Measurements from ENCODE around the gene TRUB2. TPM values are rescaled to one million over a fixed set of nuclear protein-coding genes. Genes with fewer than 3 reads are reported as not detected.

TRUB2 gene
- total RNA-seq, 2 experiments from 2014 or later, result 29.7 to 30.3 TPM

DNA sequence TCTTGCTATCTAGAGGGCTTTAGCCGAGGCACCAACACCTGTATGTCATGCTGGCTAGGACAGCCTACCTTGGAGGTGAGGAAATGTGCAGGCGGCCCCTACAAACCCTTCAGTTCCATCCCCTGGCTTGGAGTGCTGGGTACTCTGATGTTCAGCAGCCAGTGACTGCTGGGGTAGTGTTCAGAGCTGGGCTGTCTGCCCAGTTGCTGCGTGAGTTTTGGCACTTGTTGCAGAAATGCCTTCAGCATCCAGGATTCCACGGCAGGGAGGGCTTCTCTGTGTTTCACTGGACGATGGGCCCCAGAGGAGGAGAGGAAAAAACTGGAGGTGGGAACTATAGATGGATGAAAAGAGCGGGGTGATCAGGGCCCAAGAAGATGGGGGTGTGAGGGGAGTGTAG is 35.8 kb downstream of the TRUB2 start:
- Histone ChIP-seq H3K79me2 (ENCODE audit: insufficient read depth, low read depth, low read length) (no peaks in the 10 kb centered on the region), H3K4me3 (ENCODE audit: low read depth, low read length, poor library complexity, severe bottlenecking) (no peak overlapping the region), H4K20me1 (ENCODE audit: insufficient read depth, low read length) (no peaks in the 10 kb centered on the region), H3K4me2 (ENCODE audit: low read length) (no peak overlapping the region), H3K9me2 (ENCODE audit: insufficient read depth, low read length) (no peaks in the 10 kb centered on the region), H2AFZ (ENCODE audit: low read length) (no peak overlapping the region), H3K27ac (ENCODE audit: low read depth, low read length, poor library complexity, severe bottlenecking) (no peak overlapping the region), H3K4me1 (ENCODE audit: insufficient read depth, low read length, poor library complexity, severe bottlenecking) (peaks cover 14% of the 10 kb centered on the region), H3K36me3 (ENCODE audit: insufficient read depth, low read length) (no peaks in the 10 kb centered on the region), H3K9me3 (ENCODE audit: low read length) (no peaks in the 10 kb centered on the region)
- CTCF ChIA-PET (ENCODE audit: unreplicated experiment), result interaction anchor here (1.2 kb wide), 1 partner anchor 134 kb away, joined by 9 read pairs; the partner anchor contains the start of gene CERCAM
- TF ChIP-seq, protein P1, sequence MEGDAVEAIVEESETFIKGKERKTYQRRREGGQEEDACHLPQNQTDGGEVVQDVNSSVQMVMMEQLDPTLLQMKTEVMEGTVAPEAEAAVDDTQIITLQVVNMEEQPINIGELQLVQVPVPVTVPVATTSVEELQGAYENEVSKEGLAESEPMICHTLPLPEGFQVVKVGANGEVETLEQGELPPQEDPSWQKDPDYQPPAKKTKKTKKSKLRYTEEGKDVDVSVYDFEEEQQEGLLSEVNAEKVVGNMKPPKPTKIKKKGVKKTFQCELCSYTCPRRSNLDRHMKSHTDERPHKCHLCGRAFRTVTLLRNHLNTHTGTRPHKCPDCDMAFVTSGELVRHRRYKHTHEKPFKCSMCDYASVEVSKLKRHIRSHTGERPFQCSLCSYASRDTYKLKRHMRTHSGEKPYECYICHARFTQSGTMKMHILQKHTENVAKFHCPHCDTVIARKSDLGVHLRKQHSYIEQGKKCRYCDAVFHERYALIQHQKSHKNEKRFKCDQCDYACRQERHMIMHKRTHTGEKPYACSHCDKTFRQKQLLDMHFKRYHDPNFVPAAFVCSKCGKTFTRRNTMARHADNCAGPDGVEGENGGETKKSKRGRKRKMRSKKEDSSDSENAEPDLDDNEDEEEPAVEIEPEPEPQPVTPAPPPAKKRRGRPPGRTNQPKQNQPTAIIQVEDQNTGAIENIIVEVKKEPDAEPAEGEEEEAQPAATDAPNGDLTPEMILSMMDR (conservative IDR thresholded peaks at IDR 0.05; ENCODE audit: low read length), result no peak
- TF ChIP-seq EZH2phosphoT487 (IDR thresholded peaks at IDR 0.05; ENCODE audit: borderline replicate concordance, low read depth, low read length), result no peak
- intact Hi-C loops (cut with micrococcal nuclease; ENCODE audit: unreplicated experiment), result no loop called here
- POLR2A ChIA-PET, result interaction anchor here (0.6 kb wide), 1 partner anchor 44 kb away, joined by 4 read pairs; no protein-coding TSS in a partner anchor
- DNase-seq (ENCODE audit: low spot score), result no peak
- no TSS peak for BruUV-seq (replicated peaks)

DNA sequence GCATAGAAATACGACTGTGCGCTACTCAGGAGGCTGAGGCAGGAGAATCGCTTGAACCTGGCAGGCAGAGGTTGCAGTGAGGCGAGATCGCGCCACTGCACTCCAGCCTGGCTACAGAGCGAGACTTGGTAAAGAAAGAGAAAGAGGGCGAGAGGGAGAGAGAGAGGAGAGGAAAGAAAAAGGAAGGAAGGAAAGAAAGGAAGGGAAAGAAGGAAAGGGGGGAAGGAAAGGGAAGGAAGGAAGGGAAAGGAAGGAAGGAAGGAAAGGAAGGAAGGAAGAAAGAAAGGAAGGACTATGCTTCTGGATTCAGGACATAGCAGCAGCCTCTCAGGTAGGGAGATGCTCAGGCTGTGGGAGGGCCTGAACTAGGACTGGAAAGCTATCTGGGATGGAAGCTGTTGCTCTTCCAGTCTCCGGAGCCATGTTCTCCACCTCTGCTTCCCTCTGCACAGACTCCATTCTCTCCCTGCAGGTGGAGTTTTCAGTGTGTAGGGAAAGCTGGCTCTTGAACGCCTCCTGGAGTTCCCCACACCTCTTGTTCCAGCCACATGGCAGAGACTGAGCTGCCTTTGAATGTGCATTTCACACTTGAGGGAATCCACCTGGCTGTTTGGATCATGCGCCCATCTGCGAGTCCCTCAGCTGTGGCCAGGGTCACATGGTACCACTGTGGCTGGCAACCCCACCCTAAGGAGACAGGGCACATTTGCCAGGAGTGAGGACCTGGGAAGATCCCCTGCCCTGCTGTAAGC is 37.0 kb downstream of the TRUB2 start:
- no peak overlapping the region for H3K27ac ChIP-seq (ENCODE audit: low read depth, low read length, poor library complexity, severe bottlenecking)
- POLR2A ChIA-PET, result interaction anchor here (0.6 to 1.0 kb wide), 3 partner anchors 9 to 15 kb away, joined by 3 to 6 read pairs (median 4); partner anchors contain the start of genes GOLGA2 and SWI5

DNA sequence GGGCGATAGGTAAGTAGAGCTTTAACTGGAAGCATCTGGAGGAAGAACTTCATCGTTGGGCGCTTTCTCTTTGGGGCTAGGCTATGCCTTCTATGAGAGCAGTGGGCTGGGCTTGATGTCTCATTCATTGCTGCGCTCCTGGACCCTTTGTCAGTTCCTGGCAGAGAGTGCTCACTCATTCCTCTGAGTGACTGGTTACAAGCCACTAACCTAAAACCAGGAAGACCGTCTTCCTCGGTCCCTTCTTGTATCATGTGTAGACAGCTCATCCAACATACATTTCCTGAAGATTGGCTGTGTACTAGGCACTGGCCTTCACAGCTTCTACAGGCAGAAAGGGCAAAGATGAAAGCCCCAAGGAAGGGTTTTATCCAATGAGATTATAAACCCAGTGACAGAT is 39.7 kb downstream of the TRUB2 start:
- Histone ChIP-seq H3K4me2 (ENCODE audit: low read length) (no peak overlapping the region), H3K36me3 (ENCODE audit: insufficient read depth, low read length) (no peaks in the 10 kb centered on the region), H3K79me2 (ENCODE audit: insufficient read depth, low read depth, low read length) (no peaks in the 10 kb centered on the region), H2AFZ (ENCODE audit: low read length) (no peak overlapping the region), H3K4me1 (ENCODE audit: insufficient read depth, low read length, poor library complexity, severe bottlenecking) (peaks cover 14% of the 10 kb centered on the region), H4K20me1 (ENCODE audit: insufficient read depth, low read length) (no peaks in the 10 kb centered on the region), H3K27ac (ENCODE audit: low read depth, low read length, poor library complexity, severe bottlenecking) (no peak overlapping the region), H3K9me3 (ENCODE audit: low read length) (no peaks in the 10 kb centered on the region), H3K9me2 (ENCODE audit: insufficient read depth, low read length) (no peaks in the 10 kb centered on the region), H3K4me3 (ENCODE audit: low read depth, low read length, poor library complexity, severe bottlenecking) (no peak overlapping the region)
- TF ChIP-seq EZH2phosphoT487 (IDR thresholded peaks at IDR 0.05; ENCODE audit: borderline replicate concordance, low read depth, low read length), result no peak
- TF ChIP-seq, protein P1 (conservative IDR thresholded peaks at IDR 0.05; ENCODE audit: low read length), result no peak
- no TSS peak for BruUV-seq (replicated peaks)
- ChIA-PET POLR2A (no interaction called here), CTCF (ENCODE audit: unreplicated experiment) (no interaction called here)
- intact Hi-C loops (cut with micrococcal nuclease; ENCODE audit: unreplicated experiment), result no loop called here
- no peak for DNase-seq (ENCODE audit: low spot score)

More for the DNA sequence above, 37.0 kb downstream of the TRUB2 start:
- no TSS peak for BruUV-seq (replicated peaks)
- no peaks in the 10 kb centered on the region for H3K36me3 ChIP-seq (ENCODE audit: insufficient read depth, low read length)
- no peak overlapping the region for H2AFZ ChIP-seq (ENCODE audit: low read length)
- intact Hi-C loops (cut with micrococcal nuclease; ENCODE audit: unreplicated experiment), result no loop called here
- H4K20me1 ChIP-seq (ENCODE audit: insufficient read depth, low read length), result no peaks in the 10 kb centered on the region
- H3K79me2 ChIP-seq (ENCODE audit: insufficient read depth, low read depth, low read length), result no peaks in the 10 kb centered on the region
- H3K9me2 ChIP-seq (ENCODE audit: insufficient read depth, low read length), result no peaks in the 10 kb centered on the region
- no peak overlapping the region for H3K4me3 ChIP-seq (ENCODE audit: low read depth, low read length, poor library complexity, severe bottlenecking)
- H3K4me1 ChIP-seq (ENCODE audit: insufficient read depth, low read length, poor library complexity, severe bottlenecking), result peaks cover 14% of the 10 kb centered on the region
- H3K9me3 ChIP-seq (ENCODE audit: low read length), result no peaks in the 10 kb centered on the region
- DNase-seq (ENCODE audit: low spot score), result peak; percentile 77
- TF ChIP-seq EZH2phosphoT487 (IDR thresholded peaks at IDR 0.05; ENCODE audit: borderline replicate concordance, low read depth, low read length), result no peak
- CTCF ChIA-PET (ENCODE audit: unreplicated experiment), result interaction anchor here (1.2 kb wide), 1 partner anchor 136 kb away, joined by 9 read pairs; the partner anchor contains the start of gene CERCAM
- peak overlapping the region; percentile 15; the same call in 1 of the 2 replicates for H3K4me2 ChIP-seq (ENCODE audit: low read length)
